K562 (cell line): Measurements from ENCODE around the gene RBM20. TPM values are rescaled to one million over a fixed set of nuclear protein-coding genes. Genes with fewer than 3 reads are reported as not detected.

ENCODE experiments used
- ATAC-seq: fragments of 200-7000 bp; cut with Tn5 transposase; 3 replicates; pipeline ENCODE4 v1.9.1; 2020; ENCODE audit warnings: moderate library complexity
- BruUV-seq: library from RNA; stranded (reverse); fragments of 400-500 nt; replicated peaks from 2 replicates; lab custom pipeline; 2021; lab: Mats Ljungman, UMichigan
- CTCF ChIA-PET: fragments of 300-600 bp; formaldehyde crosslinking; extraction: SDS; loops from one replicate; lab custom pipeline; 2021; ENCODE audit warnings: low intra/inter-chr PET ratio; lab: Yijun Ruan, JAX
- POLR2A ChIA-PET: fragments of 300-600, 350-650 bp; sonication (Branson Sonifier 250); formaldehyde crosslinking; extraction: SDS; loops from one replicate; lab custom pipeline; 2021; ENCODE audit warnings: antibody characterized with exemption, inconsistent platforms; lab: Yijun Ruan, JAX
- DNase-seq, 4 experiments: peaks; one replicate each; pipeline versions ENCODE4 v3.0.0 to v3.0.0-alpha.2; 2011 to 2018; ENCODE audit warnings: low spot score in 3 of 4, mixed read lengths in 3 of 4; ENCODE audit errors: extremely low read depth in 1 of 4
- FAIRE-seq: peaks from 2 replicates; lab custom pipeline; 2011; peaks lifted over from hg19 to GRCh38; lab: Jason Lieb, UNC
- H2AFZ ChIP-seq: 2 replicates; pipeline ENCODE4 v1.6.0; 2011; ENCODE audit warnings: low read depth, low read length, control low read depth, inconsistent platforms
- H3K27ac ChIP-seq: fragments of 200-600 bp; 3 replicates; pipeline ENCODE4 v1.8.0; 2011; ENCODE audit warnings: low read depth, mild to moderate bottlenecking, control low read depth, inconsistent platforms, low read length, moderate library complexity, mixed read lengths; ENCODE audit errors: extremely low read depth
- H3K27me3 ChIP-seq, 2 experiments: fragments of 300-600 bp in 1 of 2; 2 replicates in 1 of 2; 3 replicates in 1 of 2; pipeline versions ENCODE4 v1.6.0 to v1.8.0; 2011; ENCODE audit warnings: inconsistent platforms in 2 of 2, low read length in 2 of 2, mild to moderate bottlenecking in 1 of 2, mixed read lengths in 1 of 2, moderate library complexity in 1 of 2; ENCODE audit not compliant: control insufficient read depth in 2 of 2, insufficient read depth in 2 of 2
- H3K36me3 ChIP-seq: fragments of 300-600 bp; 3 replicates; pipeline ENCODE4 v1.8.0; 2011; ENCODE audit warnings: mild to moderate bottlenecking, low read length, inconsistent platforms; ENCODE audit not compliant: control insufficient read depth, insufficient read depth
- H3K4me1 ChIP-seq, 2 experiments: fragments of 200-600 bp in 1 of 2; replicated peaks in 1 of 2; 2 replicates in 1 of 2; 3 replicates in 1 of 2; pipeline versions ENCODE4 v1.5.1 to v1.8.0; 2011; ENCODE audit warnings: inconsistent platforms in 2 of 2, low read length in 2 of 2, mild to moderate bottlenecking in 1 of 2, mixed read lengths in 1 of 2, moderate library complexity in 1 of 2; ENCODE audit not compliant: control insufficient read depth in 2 of 2, insufficient read depth in 2 of 2
- H3K4me2 ChIP-seq: 2 replicates; pipeline ENCODE4 v1.6.1; 2011; ENCODE audit warnings: low read length, control low read depth, inconsistent platforms, mixed read lengths; ENCODE audit not compliant: insufficient read depth
- H3K4me3 ChIP-seq: fragments of 200-600 bp; sonication (generic), shearing (Covaris generic); 2 replicates; pipeline ENCODE4 v1.5.1; 2016; ENCODE audit warnings: control low read depth, inconsistent platforms
- H3K79me2 ChIP-seq: fragments of 200-600 bp; 3 replicates; pipeline ENCODE4 v1.8.0; 2011; ENCODE audit warnings: low read length, inconsistent platforms; ENCODE audit not compliant: control insufficient read depth, insufficient read depth
- H3K9ac ChIP-seq, 2 experiments: 2 replicates each; pipeline versions ENCODE4 v1.6.0 to v1.6.1; 2011; ENCODE audit warnings: low read depth in 2 of 2, low read length in 2 of 2, control low read depth in 1 of 2, inconsistent platforms in 1 of 2, mild to moderate bottlenecking in 1 of 2, mixed read lengths in 1 of 2; ENCODE audit not compliant: insufficient read depth in 1 of 2
- H3K9me1 ChIP-seq: one replicate; pipeline ENCODE4 v1.6.0; 2011; ENCODE audit warnings: inconsistent platforms, mild to moderate bottlenecking, low read length, moderate library complexity; ENCODE audit not compliant: control insufficient read depth, insufficient read depth
- H3K9me3 ChIP-seq: replicated peaks from 2 replicates; pipeline ENCODE4 v1.5.1; 2011; ENCODE audit warnings: low read depth, low read length, inconsistent platforms; ENCODE audit not compliant: control insufficient read depth, insufficient read depth
- H4K20me1 ChIP-seq: replicated peaks from 2 replicates; pipeline ENCODE4 v1.6.1; 2011; ENCODE audit warnings: low read length, inconsistent platforms, mixed read lengths; ENCODE audit not compliant: control insufficient read depth, insufficient read depth
- ADNP ChIP-seq: fragments of 200-800 bp; sonication (Bioruptor generic); IDR thresholded peaks from 2 replicates; pipeline ENCODE4 v1.6.1; 2016; ENCODE audit warnings: missing genetic modification characterization, missing compliant biosample characterization
- NCOA4 ChIP-seq: fragments of 450-650 bp; IDR thresholded peaks from 2 replicates; pipeline ENCODE4 v1.6.1; 2018; ENCODE audit warnings: mild to moderate bottlenecking; ENCODE audit not compliant: partially characterized antibody
- NFIC ChIP-seq: fragments of 450-650 bp; IDR thresholded peaks from 2 replicates; pipeline ENCODE4 v1.6.1; 2017; ENCODE audit warnings: mild to moderate bottlenecking, inconsistent platforms
- POLR2A ChIP-seq: fragments of 450-650 bp; conservative IDR thresholded peaks from 2 replicates; pipeline ENCODE4 v1.6.1; 2016
- ZNF695 ChIP-seq: fragments of 450-650 bp; formaldehyde crosslinking; IDR thresholded peaks from 2 replicates; pipeline ENCODE4 v1.4.0; 2020; ENCODE audit warnings: mild to moderate bottlenecking, moderate library complexity
- WGBS: fragments of 100-300 bp; shearing (Covaris generic); methylation state at CpG from one replicate; pipeline ENCODE4 v1.1.6; 2016; ENCODE audit warnings: low coverage, mixed read lengths; ENCODE audit not compliant: insufficient coverage; ENCODE audit errors: missing lambda C conversion rate; 5-methylcytosine and 5-hydroxymethylcytosine counted together
- in situ Hi-C: fragments of 300-500 bp; cut with MboI; formaldehyde crosslinking; loops from 4 replicates; pipeline ENCODE4 v1.15.0; 2018; ENCODE audit warnings: inconsistent platforms, mixed read lengths
- intact Hi-C: fragments of 100-400 bp; cut with micrococcal nuclease; formaldehyde crosslinking; loops from 2 replicates; pipeline ENCODE4 v1.14.2; 2022
- polyA plus RNA-seq, 8 experiments: library from polyadenylated mRNA; depleted of rRNA in 4 of 8; stranded (reverse) in 5 of 8; unstranded in 3 of 8; fragments of >200 nt; fragmentation: Nextera tagmentation in 2 of 8; fragmentation: Illumina TruSeq in 1 of 8; extraction: Ambion mirVana in 2 of 8; extraction: Trizol in 1 of 8; gene quantifications; 2 replicates each; pipeline versions ENCODE4 v1.2.1 to v1.2.3, GENCODE V29; 2011 to 2014; ENCODE audit warnings: inconsistent platforms in 1 of 8, missing spikeins in 1 of 8
- total RNA-seq, 7 experiments: library from RNA; depleted of rRNA in 6 of 7; stranded (reverse); fragments of >200 nt in 6 of 7; fragmentation: Illumina TruSeq in 2 of 7; extraction: Trizol in 2 of 7; gene quantifications; 2 replicates each; pipeline versions ENCODE4 v1.2.1 to v1.2.3, GENCODE V29; 2011 to 2021; ENCODE audit warnings: low replicate concordance in 1 of 7
- TF ChIP-seq, protein P1 (sequence below), 2 experiments: fragments of 450-650 bp; IDR thresholded peaks; 2 replicates each; pipeline ENCODE4 v1.6.1; 2016
- TF ChIP-seq, protein P2 (sequence below), 2 experiments: fragments of 450-650 bp; IDR thresholded peaks; 2 replicates each; pipeline ENCODE4 v1.6.1; 2016; ENCODE audit warnings: mild to moderate bottlenecking in 2 of 2, borderline replicate concordance in 1 of 2, low read depth in 1 of 2, moderate library complexity in 1 of 2

RBM20 gene
- total and polyA plus RNA-seq, 9 of the 15 experiments (the other 6 are each of a cell fraction or from before 2014, with no cell fraction given): 0.63 to 5.7 (median 3.2) TPM

DNA sequence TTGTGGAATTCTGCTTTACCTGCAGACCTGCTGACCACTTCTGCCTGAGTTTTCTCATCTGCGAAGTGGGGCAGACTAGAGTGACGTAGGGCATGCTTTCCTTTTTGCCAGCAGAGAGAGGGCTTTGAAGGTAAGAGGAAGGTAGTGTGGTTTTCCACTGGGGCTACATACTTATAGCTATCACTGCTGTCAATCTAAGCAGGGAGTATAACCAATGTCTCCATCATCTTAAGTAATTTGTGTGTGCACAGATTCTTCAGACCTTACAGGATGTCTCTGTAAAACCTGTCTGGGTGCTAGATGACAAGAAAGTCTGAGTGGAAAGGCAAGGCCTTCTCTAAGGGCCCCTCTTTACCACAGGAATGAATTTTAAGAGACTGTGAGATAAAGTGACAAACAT is 106.8 kb downstream of the RBM20 start:
- H3K27ac ChIP-seq: no peak overlapping the region
- H3K9ac ChIP-seq: no peak overlapping the region
- no peaks in the 10 kb centered on the region for H4K20me1 ChIP-seq
- DNase-seq (no peak), ATAC-seq (no peak), FAIRE-seq (no peak)
- ChIA-PET CTCF (no interaction called here), POLR2A (no interaction called here)
- in situ Hi-C loops: no loop called here
- no peak overlapping the region for H2AFZ ChIP-seq
- no peak overlapping the region for H3K4me3 ChIP-seq
- no peaks in the 10 kb centered on the region; the same call in 2 of the 3 replicates for H3K79me2 ChIP-seq
- 76% methylated on average over 2 of the region's 2 CpGs for WGBS
- no TSS peak for BruUV-seq
- no peaks in the 10 kb centered on the region for H3K27me3 ChIP-seq
- TF ChIP-seq, protein P1, sequence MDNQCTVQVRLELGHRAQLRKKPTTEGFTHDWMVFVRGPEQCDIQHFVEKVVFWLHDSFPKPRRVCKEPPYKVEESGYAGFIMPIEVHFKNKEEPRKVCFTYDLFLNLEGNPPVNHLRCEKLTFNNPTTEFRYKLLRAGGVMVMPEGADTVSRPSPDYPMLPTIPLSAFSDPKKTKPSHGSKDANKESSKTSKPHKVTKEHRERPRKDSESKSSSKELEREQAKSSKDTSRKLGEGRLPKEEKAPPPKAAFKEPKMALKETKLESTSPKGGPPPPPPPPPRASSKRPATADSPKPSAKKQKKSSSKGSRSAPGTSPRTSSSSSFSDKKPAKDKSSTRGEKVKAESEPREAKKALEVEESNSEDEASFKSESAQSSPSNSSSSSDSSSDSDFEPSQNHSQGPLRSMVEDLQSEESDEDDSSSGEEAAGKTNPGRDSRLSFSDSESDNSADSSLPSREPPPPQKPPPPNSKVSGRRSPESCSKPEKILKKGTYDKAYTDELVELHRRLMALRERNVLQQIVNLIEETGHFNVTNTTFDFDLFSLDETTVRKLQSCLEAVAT (IDR thresholded peaks at IDR 0.05): no peak
- TF ChIP-seq NCOA4 (no peak), ADNP (tag) (no peak), POLR2A (no peak), NFIC (no peak), ZNF695 (no peak)
- TF ChIP-seq, protein P2, sequence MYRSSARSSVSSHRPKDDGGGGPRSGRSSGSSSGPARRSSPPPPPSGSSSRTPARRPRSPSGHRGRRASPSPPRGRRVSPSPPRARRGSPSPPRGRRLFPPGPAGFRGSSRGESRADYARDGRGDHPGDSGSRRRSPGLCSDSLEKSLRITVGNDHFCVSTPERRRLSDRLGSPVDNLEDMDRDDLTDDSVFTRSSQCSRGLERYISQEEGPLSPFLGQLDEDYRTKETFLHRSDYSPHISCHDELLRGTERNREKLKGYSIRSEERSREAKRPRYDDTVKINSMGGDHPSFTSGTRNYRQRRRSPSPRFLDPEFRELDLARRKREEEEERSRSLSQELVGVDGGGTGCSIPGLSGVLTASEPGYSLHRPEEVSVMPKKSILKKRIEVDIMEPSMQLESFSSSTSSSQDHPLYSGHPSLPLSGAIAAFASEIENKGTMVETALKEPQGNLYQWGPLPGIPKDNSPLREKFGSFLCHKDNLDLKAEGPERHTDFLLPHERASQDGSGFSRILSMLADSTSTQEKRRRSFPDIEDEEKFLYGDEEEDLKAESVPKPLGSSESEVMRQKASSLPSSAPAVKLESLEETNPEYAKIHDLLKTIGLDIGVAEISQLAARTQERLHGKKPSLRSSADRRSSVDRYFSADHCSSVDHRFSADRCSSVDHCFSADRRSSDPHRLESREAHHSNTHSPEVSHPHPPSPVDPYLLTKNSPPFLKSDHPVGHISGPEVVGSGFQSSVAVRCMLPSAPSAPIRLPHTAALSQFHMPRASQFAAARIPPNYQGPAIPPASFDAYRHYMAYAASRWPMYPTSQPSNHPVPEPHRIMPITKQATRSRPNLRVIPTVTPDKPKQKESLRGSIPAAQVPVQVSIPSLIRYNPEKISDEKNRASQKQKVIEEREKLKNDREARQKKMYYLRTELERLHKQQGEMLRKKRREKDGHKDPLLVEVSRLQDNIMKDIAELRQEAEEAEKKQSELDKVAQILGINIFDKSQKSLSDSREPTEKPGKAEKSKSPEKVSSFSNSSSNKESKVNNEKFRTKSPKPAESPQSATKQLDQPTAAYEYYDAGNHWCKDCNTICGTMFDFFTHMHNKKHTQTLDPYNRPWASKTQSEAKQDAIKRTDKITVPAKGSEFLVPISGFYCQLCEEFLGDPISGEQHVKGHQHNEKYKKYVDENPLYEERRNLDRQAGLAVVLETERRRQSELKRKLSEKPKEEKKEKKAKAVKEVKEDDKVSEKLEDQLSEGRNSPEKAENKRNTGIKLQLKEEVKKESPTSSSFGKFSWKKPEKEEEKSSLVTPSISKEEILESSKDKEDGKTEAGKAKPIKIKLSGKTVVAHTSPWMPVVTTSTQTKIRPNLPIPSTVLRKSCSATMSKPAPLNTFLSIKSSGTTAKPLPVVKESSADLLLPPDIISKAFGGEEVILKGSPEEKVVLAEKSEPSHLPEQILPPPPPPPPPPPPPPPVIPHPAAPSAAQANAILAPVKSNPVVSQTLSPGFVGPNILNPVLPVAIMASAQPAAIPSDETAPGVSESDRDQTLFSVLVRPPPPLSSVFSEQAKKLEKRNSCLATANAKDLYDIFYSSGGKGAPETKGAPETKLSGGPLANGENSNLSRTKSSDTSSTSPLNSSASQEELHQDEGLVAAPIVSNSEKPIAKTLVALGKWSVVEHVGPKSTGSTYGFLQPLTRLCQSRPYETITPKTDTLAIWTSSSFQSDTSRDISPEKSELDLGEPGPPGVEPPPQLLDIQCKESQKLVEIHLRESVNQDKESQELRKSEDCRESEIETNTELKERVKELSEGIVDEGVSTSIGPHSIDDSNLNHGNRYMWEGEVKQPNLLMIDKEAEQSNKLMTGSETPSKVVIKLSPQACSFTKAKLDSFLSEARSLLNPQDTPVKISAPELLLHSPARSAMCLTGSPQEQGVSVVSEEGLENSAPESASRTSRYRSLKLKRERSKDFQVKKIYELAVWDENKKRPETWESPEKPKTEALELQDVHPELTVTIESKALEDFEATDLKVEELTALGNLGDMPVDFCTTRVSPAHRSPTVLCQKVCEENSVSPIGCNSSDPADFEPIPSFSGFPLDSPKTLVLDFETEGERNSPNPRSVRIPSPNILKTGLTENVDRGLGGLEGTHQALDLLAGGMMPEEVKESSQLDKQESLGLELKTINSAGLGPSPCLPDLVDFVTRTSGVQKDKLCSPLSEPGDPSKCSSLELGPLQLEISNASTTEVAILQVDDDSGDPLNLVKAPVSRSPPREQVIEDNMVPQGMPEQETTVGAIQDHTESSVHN (IDR thresholded peaks at IDR 0.05; ENCODE audit: borderline replicate concordance in 1 of 2, low read depth in 1 of 2): no peak
- H3K9me1 ChIP-seq: no peaks in the 10 kb centered on the region
- H3K36me3 ChIP-seq: no peaks in the 10 kb centered on the region
- H3K9me3 ChIP-seq: no peaks in the 10 kb centered on the region
- no peaks in the 10 kb centered on the region for H3K4me1 ChIP-seq
- no peak overlapping the region for H3K4me2 ChIP-seq
- intact Hi-C loops: no loop called here
